ENCODE data around the gene PRDM15.

PRDM15 gene

DNA sequence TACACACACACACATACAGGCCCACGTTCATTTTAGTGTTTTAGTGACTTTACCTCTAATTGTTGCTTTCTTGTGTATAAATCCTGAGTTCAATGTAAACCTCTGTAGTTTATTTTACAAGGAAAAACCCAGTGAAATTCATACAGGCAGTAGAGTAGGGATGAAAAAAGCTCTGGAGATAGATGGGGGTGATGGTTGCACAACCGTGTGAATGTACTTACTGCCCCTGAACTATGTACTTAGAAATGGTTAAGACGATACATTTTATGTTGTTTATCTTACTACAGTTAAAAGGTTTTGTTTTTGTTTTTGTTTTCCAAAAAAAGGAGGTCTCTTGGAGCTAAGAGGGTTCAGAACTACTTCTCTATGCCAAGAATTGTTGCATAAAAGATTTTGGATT lies 29.7 kb upstream of the PRDM15 start:
- no peak for DNase-seq

DNA sequence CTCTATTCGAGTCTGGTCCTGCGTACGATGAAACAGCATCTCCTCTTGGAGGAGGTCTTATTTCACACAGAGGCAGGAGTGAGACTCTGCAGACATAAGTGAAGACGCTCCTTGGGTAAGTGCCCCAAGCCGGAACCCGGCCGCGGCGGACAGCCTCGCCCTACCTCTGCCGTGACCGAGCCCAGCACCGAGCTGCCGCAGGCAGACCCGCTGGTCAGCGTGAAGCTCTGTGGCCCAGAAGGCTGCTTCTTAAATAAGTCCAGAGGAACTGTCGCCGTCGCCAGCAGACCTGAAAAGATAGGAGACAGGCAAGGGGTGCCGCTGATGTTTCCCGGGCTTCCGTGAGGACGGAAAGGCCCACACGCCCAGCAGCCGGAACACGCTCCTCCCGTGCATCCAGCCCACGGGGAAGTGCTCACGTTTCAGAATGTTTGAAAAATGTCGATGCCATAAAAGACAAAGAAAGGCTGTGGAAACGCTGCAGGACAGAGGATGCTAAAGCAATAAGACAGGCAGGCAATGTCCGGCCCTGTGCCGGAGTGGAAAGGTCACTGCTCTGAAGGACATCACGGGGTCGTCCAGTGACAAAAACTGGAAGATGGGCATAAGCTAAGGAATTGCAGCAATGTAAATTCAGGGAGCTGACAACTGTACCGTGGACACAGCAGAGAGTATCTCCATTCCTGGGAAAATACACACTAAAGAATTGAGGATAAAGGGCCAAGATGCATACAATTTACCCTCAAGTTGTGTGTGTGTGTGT lies 28.5 kb upstream of the PRDM15 start:
- no peak for DNase-seq

DNA sequence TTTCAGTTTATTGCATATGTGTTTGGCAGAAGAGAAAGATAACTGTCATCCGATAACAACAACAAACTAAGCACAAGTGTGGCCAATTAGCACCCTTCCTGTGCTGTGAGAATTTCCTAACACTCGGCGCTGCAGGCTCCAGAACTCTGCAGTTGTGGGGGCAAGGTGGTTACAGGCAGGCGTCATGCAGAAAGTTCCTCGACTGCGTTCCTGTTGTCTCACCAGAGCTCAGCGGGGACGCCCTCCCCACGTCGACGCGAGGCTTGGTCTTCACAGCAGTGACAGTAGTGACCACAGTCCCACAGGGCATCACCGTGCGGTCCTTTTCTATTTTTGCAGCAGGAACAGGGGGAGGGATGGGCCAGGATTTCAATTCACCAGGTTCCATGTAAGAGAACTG lies 27.6 kb upstream of the PRDM15 start:
- DNase-seq: no peak

DNA sequence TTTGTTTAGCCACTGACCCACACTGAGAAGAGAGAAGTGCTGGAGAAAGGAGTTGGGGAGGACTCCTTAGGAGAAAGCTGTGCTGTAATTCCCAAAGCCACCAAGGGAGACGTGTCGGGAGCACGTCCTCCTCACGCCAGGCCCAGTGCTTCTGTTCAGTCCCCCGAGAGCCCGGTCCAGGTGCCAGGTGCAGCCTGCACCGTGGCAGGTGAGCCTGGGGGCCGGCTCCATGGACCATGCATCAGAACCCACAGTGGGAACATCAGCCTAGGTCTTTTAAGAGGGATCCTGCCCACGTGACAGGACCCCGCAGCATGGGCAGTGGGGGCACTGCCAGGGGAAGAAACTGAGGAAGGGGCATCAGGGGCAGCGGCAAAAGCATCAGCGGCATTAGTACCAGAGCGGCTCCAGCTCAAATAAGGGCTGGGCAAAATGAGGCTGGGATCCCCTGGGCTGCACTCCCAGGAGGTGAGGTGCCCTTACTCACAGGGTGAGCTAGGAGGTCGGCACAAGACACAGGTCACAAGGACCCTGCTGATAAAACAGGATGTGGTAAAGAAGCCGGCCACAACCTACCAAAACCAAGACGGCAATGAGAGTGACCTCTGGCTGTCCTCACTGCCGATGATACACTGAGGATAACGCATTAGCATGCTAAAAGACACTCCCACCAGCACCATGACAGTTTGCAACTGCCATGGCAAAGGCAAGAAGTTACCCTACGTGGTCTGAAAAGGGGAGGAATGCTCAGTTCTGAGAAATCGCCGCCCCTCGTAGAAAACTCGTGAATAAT lies 24.6 kb upstream of the PRDM15 start:
- no peak for DNase-seq

DNA sequence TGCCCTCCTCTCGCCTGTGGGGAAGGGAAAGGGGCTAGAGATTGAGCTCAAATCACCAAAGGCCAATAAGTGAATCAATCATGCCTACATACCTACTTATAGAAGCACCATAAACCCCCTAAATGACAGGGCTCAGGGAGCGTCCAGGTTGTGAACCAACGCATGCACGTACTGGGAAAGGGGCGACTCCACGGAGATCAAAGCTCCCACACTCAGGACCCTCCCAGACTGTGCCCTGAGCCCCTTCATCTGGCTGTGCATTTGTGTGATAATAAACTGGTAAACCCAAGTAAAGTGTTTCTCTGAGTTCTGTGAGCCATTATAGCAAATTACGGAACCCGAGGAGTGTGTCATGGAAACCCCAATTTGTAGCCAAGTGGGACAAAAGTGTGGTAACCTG lies 23.8 kb upstream of the PRDM15 start:
- no peak for DNase-seq

DNA sequence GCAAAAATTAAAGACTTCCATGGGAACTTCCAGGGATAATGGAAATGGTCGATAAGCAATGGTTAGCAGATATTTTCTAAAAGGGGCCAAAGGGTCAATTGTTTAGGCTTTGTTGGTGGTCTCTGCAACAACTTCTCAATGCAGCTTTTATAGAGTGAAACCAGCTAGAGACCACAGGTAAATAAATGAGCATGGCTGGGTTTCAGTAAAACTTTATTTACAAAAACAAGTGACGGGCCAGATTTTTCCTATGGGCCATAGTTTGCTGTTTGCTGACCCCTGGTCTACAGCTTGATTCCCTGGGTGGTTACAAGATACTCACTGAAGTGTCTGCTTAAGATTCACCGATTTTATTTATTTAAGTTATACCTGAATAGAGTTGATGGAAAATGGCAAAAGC lies 22.6 kb upstream of the PRDM15 start:
- no peak for DNase-seq

DNA sequence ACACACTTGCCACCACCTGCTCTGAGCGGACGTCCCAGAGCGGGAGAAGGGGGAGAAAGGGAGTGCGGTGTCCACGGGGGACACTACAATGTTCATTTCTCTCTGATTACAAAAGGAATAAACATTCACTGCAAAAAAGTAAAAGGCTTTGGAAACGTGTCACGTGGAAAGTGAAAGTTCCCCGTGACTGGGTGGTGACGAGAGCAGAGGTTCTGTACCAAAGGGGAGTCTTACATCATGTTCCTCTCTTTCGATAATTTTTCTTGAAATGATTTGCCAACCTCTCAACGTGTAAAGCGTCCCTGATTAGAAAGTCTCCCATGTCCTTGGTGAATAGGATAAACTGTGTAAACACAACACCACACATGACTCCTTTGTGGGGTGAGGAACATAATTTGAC lies 22.0 kb upstream of the PRDM15 start:
- peak in 1 of 2 donors; percentile 20 for DNase-seq

DNA sequence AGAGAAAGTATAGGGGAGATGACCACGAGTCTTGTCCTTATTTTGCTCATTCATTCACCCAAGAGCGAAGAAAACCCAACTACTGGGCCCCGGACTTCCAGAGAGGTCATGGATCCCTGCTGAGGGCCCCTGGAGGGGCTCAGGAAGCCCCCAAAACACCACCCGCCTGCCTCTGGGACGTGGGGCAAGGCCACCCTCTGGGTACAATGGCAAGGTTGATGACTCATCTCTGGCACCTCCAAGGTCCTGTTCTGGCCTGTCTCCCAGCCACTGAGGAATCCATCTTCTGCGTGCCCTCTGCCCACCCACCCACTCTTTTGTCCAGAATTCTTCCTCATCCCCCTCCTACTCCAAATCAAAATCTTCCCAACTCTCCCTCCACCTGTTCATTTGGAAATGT lies 21.3 kb upstream of the PRDM15 start:
- no peak for DNase-seq

DNA sequence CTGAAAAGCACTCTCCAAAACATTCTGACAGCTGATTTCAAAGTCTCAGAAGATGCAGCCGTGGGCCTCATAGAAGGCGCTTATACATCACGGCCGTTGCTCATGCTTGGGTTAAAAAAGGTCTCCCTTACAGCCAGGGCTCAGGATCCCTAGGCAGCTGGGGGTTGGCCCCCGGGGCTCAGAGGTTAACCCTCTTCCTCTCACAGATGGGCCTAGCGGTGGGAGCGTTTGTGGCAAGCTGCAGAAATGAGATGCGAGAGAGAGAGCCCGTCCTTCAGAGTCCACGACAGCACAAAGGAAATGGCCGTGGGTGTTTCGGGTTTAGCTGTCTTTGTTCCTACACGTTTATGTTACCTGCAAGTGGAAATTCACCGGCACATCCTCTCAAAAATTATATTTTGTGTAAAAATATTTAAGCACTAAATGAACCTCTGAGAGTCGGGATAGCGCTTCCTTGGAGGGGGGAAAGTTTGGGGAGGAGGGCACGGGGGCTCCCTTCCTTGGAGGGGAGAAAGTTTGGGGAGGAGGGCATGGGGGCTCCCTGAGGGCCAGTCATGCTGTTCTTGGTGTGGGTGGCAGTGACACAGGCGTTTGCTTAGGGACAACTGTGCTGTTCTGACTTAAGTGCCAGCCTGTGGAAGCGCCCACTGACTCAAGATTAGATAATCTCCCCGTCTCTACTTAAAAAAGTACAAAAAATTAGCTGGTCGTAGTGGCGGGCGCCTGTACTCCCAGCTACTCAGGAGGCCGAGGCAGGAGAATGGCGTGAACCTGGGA lies 20.5 kb upstream of the PRDM15 start:
- DNase-seq: peak in 1 of 2 donors; percentile 33

DNA sequence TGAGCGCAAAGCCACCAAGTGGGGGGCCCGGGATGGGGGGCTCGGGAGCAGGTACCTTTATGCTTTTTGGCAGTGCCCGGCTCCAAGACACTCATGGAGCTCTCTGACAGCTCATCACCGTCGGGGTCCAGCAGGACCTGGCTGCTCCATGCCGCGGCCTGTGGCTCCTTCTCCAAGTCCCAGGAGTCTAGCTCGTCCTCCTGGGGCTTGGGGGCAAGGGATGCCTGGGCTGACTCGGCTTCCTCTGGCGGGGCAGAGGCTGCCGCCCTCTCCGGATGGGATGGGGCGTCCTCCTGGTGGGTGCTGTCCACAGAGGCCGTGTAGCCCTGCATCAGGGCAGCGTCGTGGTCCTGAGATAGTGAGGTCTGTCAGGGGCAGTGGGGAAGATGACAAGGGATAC lies 19.9 kb upstream of the PRDM15 start:
- DNase-seq: no peak

DNA sequence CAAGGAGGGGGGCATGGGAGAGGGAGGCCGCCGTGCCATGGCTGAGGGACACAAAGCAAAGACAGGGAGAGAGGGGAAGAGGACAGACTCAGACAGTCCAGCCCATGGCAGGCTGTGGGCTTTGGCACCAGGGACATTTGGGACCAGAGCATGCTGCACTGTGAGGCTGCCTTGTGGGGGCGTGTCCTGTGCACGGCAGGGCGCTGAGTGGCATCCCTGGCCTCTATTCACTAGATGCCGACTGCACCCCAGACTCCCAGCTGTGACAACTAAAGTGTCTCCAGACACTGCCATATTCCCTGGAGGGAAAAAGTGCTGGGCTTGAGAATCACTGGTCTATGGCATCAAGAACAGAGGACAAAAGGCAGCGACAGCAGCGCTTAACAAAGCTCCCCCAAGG lies 18.6 kb upstream of the PRDM15 start:
- DNase-seq: no peak

DNA sequence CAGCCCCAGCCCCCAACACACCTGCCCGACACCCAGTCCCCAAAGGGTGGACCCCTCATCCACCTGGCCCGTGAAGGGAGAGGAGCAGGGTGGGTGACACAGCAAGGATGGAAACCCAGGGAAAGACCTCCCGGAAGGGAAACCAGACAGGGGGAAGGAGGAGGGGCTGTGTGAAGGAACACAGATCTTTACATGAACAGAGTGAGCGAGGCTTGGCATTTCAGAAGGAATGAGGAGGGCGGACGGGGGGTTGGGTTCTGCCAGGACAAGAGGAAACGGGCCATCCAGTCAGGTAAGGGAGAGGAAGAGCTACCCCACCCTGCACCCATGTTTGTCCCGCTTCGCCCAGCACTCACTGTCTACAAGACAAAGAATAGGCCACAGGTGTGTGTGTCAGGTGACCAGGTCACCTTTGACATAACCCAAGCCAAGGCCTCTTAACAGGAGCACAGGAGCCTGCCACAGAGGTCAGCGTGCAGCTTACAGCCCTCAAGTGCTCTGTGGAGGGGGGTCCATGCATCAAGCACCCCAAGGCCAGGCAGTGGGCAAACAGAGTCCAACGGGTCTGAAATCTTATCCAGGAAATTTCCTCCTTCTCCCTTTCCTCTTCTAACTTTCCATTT lies 18.0 kb upstream of the PRDM15 start:
- DNase-seq: no peak

DNA sequence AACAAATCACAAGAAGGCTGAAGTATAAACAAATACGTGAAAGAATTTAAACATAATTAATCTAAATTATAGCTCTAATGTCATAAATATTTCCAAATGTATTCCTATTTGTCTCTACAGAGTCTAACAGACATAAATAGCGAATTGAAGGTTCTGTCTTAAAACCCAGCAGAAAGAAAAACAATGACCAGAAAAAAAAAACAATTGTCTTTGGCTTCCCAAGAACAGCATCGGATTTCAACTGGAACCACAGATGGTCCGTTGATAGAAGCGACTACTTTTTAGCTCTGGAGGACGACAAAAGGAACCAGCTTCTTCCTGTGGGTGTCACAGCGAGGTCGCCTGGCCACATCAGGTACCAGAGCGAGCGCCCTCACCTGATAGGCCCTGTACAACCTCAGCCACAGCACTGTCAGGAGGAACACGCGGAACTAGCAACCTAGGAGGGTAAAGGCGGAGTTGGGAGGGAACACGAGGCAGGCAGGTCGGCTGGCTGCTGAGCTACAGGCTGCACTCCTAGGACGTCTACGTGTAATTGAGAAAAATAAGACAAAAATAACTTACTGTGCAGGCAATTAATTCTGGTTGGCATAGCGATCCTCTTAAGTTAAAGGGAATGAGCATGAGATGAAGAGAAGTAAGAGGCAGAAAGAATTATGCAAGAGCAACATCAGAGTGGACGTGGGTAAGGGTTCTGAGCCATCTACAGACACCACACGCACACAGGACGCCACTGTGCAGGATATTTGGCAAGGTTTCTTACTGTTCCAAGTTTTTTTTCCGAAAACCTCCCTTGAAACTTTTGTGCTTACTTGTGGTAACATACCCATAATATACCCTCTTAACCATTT lies 16.7 kb upstream of the PRDM15 start:
- DNase-seq: peak; percentile 53 to 69

DNA sequence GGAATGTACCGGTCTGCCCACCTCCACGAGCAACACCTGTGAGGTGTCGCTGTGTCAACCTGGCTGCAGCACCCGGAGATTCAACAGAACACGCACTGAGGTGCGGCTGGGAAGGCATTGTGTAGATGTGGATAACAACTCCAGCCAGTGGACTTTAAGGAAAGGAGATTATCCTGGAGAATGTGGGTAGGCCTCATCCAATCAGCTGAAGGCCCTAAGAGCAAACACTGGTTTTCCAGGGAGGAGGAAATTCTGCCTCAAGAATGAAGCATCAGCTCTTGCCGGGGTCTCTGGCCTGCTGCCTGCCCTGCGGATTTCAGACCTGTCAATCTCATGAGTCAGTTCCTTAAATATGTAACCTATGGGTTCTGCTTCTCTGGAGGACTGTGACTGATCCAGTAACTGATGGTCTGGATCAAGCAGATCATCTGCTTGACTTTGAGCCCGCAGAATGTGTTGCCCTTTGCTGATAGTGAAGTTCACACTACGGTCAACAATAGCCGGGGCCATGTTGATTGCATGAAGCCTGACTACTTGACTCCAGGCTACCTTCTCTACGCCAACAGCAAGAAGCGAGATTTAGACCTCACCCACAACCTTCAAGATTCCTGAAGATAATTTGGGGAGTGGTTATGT lies 15.9 kb upstream of the PRDM15 start:
- DNase-seq: no peak

DNA sequence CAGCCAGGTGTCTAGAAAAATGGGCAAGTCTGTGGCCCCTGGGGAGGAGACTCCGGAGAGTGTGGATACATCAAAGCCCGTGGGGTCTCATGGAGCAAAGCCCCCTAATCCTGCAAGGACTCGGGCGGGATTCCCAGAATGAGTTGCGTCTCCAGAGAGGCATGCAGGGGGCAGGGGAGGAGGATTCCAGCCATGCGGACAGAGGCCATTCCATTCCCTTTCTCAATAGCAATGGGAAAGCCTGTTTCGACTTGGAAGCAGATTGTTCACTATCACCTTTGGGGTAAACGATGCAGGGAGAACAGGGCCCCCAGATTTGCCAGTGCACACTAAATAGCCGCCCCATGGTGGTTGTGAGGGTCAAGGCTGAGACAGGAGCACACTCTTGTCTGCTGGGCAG lies 15.4 kb upstream of the PRDM15 start:
- no peak for DNase-seq

DNA sequence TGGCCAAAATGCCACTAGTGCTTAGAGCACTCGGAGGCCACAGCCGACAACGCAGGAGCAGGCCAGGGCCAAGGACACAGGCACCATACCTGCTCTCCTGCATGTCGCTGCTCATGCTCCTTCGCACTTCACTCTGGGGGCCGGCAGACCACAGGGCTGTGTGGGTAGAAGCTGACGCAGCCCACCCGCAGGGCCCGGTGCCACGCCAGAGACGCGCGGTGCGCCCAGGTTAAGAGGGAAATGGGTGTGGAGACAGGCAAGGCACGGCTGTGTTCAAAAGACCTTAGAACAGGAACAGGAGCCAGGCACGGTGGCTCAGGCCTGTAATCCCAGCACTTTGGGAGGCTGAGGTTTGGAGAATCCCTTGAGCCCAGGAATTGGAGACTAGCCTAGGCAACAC lies 13.6 kb upstream of the PRDM15 start:
- DNase-seq: no peak

DNA sequence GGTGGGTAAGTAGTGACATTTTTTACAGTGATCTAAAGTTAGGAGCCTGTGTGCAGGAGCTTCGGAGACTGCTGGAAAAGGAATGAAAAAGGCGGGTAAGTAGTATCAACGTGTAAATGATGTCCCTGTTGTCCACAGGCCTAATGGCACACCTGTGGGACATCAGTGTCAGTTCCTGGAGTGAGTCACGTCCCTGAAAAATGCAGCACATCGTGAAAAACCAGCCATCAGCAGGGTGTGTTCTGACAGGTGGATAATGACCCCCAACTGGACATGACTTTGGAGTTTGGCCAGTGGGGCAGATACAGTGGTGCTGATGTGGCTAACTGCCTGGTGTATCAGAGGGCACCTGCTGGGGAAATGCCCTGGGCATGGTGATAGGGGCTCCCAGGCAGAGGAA lies 12.0 kb upstream of the PRDM15 start:
- no peak for DNase-seq

DNA sequence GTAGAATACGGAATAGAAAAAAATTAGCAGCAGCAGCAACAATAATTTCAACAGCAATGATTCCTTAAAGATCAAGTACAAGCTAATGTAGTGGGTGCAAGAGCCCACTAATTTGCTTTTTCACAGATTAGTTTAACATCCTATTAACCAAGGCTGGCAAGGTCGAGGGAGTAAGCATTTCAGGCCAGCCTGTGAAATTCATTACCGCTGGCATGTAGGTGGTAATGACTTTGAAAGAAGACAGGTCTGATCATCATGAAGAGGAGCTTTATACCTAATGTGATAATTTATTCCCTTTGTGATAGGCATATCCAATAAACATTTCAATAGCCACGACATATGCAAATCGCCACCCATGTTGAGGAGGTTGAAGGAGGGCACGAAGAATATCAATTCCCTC lies 11.2 kb upstream of the PRDM15 start:
- no peak for DNase-seq

DNA sequence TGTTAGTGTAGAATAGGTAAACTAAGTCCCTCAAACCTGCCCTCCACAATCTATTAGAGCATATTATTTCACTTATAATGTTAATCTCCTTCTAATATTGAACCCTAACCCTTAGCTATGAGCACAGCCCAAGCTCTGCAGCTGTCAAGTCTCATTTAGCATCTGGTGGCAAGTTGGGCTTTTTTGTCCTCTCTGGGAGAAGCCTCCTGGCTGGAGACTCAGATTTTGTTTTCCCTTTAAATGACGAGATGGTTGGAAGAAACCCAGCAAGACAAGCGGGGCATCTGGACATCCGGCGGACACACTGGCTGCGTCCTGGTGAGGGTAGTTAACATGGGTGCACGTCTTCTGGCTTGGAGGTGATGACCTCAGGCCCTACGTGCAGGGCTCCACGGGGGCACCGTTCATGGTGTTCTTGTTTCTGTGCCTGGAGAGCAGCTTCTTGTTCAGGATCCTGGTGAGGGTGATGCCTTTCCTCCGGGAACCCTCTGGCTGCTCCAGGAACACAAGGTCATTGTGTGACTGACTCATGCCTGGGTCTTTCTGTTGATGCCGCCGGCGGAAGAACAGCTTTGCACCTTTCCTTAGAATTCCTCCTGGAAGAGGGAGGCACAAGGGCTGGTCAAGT lies 9.7 kb upstream of the PRDM15 start:
- DNase-seq: no peak

DNA sequence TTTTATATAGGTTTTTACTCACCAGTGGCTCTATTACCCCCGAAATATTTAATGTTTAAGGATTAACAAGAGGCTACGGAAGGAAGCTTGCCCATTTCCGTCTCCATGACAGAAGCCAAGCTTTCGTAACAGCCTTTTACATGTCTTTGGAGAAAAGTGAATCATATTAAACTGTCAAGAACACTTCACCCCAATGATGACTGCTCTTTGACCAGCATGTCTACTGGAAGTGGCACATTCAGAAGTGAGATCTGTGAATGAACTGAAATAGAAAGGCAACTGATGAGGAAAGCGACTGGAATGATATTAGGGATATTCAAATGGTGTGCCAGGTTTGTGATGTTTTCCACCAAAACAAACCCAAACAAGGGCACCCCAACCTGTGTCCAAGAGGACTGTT lies 8.5 kb upstream of the PRDM15 start:
- no peak for DNase-seq

DNA sequence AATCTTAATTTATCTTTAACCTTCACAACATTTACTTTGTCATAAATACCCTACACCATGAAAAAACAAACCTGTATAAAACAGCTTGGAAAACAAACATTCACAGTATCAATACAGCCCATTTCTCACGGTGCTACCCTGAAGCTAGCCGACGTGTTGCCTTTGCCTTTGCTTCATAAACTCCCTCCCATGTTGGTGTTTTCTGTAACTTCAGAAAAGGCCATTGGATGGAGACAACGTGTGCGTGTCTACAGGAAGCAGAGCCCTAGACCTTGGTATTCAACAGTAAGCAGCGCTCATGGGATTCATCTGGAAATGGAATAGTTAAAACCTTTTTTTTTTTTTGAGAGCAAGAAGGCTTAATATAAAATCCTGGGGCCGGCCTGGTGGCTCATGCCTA lies 7.2 kb upstream of the PRDM15 start:
- DNase-seq: no peak
